Lung (tissue), 12 donors: ENCODE measurements around the gene SLC6A9. TPM values are rescaled to one million over a fixed set of nuclear protein-coding genes. Genes with fewer than 3 reads are reported as not detected.

Source experiments
- ATAC-seq: fragments of 200-7000 bp; cut with Tn5 transposase; one replicate; pipeline ENCODE4 v1.9.1; 2020; ENCODE audit warnings: moderate number of reproducible peaks; ENCODE audit not compliant: insufficient read depth, low FRiP score
- DNase-seq, 3 donors: peaks; one replicate each; pipeline ENCODE4 v3.0.0-alpha.2; 2013 to 2017
- H3K27ac ChIP-seq, 2 donors: one replicate each; pipeline ENCODE4 v1.5.1; 2013; ENCODE audit warnings: mild to moderate bottlenecking in 2 of 2, moderate library complexity in 2 of 2, control low read depth in 1 of 2, inconsistent platforms in 1 of 2, low read depth in 1 of 2, low read length in 1 of 2
- H3K27me3 ChIP-seq, 3 donors: one replicate each; pipeline ENCODE4 v1.5.1; 2013; ENCODE audit warnings: low read length in 2 of 3; ENCODE audit not compliant: control insufficient read depth in 3 of 3, insufficient read depth in 3 of 3
- H3K36me3 ChIP-seq, 4 donors: one replicate each; pipeline ENCODE4 v1.5.1; 2013; ENCODE audit warnings: low read length in 4 of 4, mild to moderate bottlenecking in 1 of 4, moderate library complexity in 1 of 4; ENCODE audit not compliant: control insufficient read depth in 4 of 4, insufficient read depth in 4 of 4
- H3K4me1 ChIP-seq, 5 donors: one replicate each; pipeline ENCODE4 v1.5.1; 2013; ENCODE audit warnings: low read length in 5 of 5, mild to moderate bottlenecking in 2 of 5, moderate library complexity in 1 of 5; ENCODE audit not compliant: control insufficient read depth in 5 of 5, insufficient read depth in 5 of 5
- H3K4me3 ChIP-seq: one replicate; pipeline ENCODE4 v1.5.1; 2013; ENCODE audit warnings: mild to moderate bottlenecking, control low read depth, moderate library complexity
- H3K9ac ChIP-seq, 2 donors: one replicate each; pipeline ENCODE4 v1.5.1; 2013; ENCODE audit warnings: low read length in 2 of 2, control low read depth in 1 of 2; ENCODE audit not compliant: insufficient read depth in 1 of 2
- H3K9me3 ChIP-seq, 4 donors: one replicate each; pipeline ENCODE4 v1.5.1; 2013; ENCODE audit warnings: low read length in 3 of 4, mild to moderate bottlenecking in 1 of 4, moderate library complexity in 1 of 4; ENCODE audit not compliant: control insufficient read depth in 4 of 4, insufficient read depth in 3 of 4
- WGBS, 2 donors: extraction: QIAGEN DNeasy Blood & Tissue Kit; methylation state at CpG; one replicate each; pipeline ENCODE4 v1.1.7; 2013; 5-methylcytosine and 5-hydroxymethylcytosine counted together
- polyA plus RNA-seq, 2 donors: library from polyadenylated mRNA; stranded (reverse); fragments of 200-250 nt; gene quantifications; one replicate each; pipeline ENCODE4 v1.2.1, GENCODE V29; 2013
- total RNA-seq, 2 donors: library from RNA; depleted of rRNA in 1 of 2; stranded (reverse); fragments of >200 nt in 1 of 2; gene quantifications; one replicate each; pipeline ENCODE4 v1.2.1, GENCODE V29; 2014 to 2021
- TF ChIP-seq, protein P1 (sequence below): IDR thresholded peaks from 2 replicates; pipeline ENCODE4 v1.5.1; 2012; ENCODE audit warnings: mild to moderate bottlenecking; ENCODE audit errors: control extremely low read depth, extremely low read depth
- donor health status: control.
- donor health status: control.
- donor health status: Bipolar disorder and iron deficiency.
- donor health status: healthy.
- donor health status: DM: yes; HTN: yes; CAD: no.

The SLC6A9 gene
- total and polyA plus RNA-seq, 4 donors = 8.7 to 29.9 (median 9.4) TPM

GRCh38 chr1:43976045-43976444 lies 55.2 kb downstream of the SLC6A9 start:
- Histone ChIP-seq H3K9ac (peak overlapping the region in 1 of 2 donors; percentile 7), H3K27ac (no peak overlapping the region), H3K27me3 (no peaks in the 10 kb centered on the region), H3K4me3 (peak overlapping the region; percentile 69), H3K9me3 (no peaks in the 10 kb centered on the region), H3K36me3 (peaks cover 0 to 20% (median 17%) of the 10 kb centered on the region in 4 donors), H3K4me1 (peaks cover 0 to 37% (median 19%) of the 10 kb centered on the region in 5 donors)
- TF ChIP-seq, protein P1, sequence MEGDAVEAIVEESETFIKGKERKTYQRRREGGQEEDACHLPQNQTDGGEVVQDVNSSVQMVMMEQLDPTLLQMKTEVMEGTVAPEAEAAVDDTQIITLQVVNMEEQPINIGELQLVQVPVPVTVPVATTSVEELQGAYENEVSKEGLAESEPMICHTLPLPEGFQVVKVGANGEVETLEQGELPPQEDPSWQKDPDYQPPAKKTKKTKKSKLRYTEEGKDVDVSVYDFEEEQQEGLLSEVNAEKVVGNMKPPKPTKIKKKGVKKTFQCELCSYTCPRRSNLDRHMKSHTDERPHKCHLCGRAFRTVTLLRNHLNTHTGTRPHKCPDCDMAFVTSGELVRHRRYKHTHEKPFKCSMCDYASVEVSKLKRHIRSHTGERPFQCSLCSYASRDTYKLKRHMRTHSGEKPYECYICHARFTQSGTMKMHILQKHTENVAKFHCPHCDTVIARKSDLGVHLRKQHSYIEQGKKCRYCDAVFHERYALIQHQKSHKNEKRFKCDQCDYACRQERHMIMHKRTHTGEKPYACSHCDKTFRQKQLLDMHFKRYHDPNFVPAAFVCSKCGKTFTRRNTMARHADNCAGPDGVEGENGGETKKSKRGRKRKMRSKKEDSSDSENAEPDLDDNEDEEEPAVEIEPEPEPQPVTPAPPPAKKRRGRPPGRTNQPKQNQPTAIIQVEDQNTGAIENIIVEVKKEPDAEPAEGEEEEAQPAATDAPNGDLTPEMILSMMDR = no peak
- whole genome bisulfite sequencing, 2 donors = 78 to 94% methylated on average over 4 of the region's 4 CpGs
- DNase-seq = no peak
- ATAC-seq = no peak

DNA sequence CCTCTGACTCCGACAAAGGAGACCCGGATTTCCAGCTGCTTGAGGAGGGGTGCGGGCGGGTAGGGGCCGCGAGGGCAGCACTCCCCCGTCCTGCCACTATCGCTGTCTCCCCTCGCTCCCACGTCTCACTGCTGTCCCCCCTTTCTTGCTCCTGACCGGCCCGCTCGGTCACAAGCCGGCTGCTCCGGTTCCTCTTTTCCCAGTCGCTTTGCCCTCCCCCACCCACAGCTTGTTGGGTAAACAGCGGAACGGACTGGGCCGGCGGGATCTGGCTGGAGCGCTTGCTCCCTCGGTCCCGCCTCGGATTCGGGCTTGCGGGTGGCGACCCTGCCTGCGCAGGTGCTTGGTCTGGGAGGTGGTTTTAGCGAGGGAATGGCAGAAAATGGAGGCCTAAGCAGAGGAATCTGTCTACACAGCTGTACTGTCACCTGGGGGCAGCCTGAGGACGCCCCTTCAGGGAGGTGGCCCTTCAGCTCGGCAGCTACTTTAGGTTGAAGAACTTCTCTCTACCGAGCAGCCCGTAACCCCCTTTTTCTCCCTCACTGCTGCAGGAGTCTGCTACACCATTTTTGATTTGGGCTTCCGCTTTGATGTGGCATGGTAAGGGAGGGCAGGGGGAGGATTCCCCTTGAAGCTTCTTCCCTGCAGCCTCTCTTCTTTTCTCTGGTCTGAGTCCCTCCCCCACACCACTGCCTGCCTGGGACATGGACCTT lies 55.9 kb downstream of the SLC6A9 start:
- TF ChIP-seq, protein P1 = no peak
- Histone ChIP-seq H3K36me3 (peaks cover 0 to 20% (median 17%) of the 10 kb centered on the region in 4 donors), H3K27ac (peak overlapping the region; percentile 86 to 93), H3K4me3 (peak overlapping the region; percentile 69), H3K4me1 (peaks cover 0 to 39% (median 19%) of the 10 kb centered on the region in 5 donors), H3K9me3 (no peaks in the 10 kb centered on the region), H3K27me3 (no peaks in the 10 kb centered on the region), H3K9ac (peak overlapping the region; percentile 7 to 31)
- 1 to 2% methylated on average over 22 to 34 of the region's 34 CpGs for WGBS, 2 donors
- ATAC-seq = peak; percentile 5
- peak; percentile 40 to 59 (median 44) for DNase-seq

DNA sequence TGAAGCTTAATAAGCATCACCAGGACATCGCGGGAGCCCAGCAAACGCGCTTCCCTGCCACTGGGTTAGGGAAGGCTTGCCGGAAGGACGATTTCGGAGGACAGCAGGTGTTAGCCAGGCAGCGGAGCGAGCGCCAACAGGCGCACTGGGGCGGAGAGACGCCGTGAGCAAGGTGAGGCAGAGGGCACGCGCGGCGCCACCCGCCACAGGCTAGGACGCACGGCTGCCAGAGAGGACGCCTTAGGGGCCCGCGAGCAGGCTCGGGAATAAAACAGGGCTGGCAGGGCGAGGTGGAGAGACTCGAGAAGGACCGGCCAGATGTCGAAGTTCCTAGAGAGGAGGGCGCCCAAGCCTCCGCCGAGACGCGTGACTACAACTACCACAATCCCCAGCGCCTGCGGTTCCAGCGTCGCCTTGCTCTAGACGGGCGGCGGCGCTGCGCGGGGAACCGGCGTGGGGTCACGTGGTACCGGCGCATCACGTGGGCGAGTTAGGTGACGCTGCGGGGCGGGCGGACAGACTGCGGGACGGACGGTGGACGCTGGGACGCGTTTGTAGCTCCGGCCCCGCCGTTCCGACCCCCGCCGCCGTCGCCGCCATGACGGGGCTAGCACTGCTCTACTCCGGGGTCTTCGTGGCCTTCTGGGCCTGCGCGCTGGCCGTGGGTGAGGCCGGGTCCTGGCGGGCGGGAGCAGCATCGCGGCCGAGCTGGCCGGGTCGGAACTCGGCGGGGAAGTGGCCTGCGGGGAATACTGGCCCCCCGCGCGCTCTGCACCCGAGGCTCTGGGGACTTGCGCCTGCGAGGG lies 56.6 kb downstream of the SLC6A9 start, which contains the start of gene ATP6V0B:
TSS of gene ATP6V0B (plus strand) at position 518 of the 806 bp plus-strand sequence. CDS start at position 599, 81 bp downstream.
- Histone ChIP-seq H3K9me3 (no peaks in the 10 kb centered on the region), H3K36me3 (peaks cover 0 to 20% (median 17%) of the 10 kb centered on the region in 4 donors), H3K27me3 (no peaks in the 10 kb centered on the region), H3K4me3 (peak within 1 kb of the TSS; percentile 69), H3K27ac (peak within 1 kb of the TSS; percentile 86 to 93), H3K4me1 (peaks cover 0 to 34% (median 19%) of the 10 kb centered on the region in 5 donors), H3K9ac (peak within 1 kb of the TSS; percentile 31 to 61)
- peak; percentile 85 for ATAC-seq
- WGBS, 2 donors = 0% methylated on average over 80 to 93 of the region's 93 CpGs
- peak; percentile 93 to 95 (median 94) for DNase-seq
- TF ChIP-seq, protein P1 = peak; percentile 16
